Activated CD8-positive, alpha-beta memory T cell treated with anti-CD3 and anti-CD28 coated beads for 36 hours (primary cell): Measurements from ENCODE around the gene RAET1G. TPM values are rescaled to one million over a fixed set of nuclear protein-coding genes. Genes with fewer than 3 reads are reported as not detected.
"Not testable (repeated sequence)": the region's sequence is repeated elsewhere in the genome, so short reads cannot be mapped to it uniquely, and the experiment has no call there.

Source experiments
- CTCF ChIA-PET: fragments of 350-600 bp; sonication (Branson Sonifier 250); formaldehyde crosslinking; loops from one replicate; lab custom pipeline; 2021; ENCODE audit warnings: antibody characterized with exemption; lab: Charles Lee
- POLR2A ChIA-PET: fragments of 350-600 bp; sonication (Branson Sonifier 250); formaldehyde crosslinking; loops from one replicate; lab custom pipeline; 2021; ENCODE audit warnings: antibody characterized with exemption; lab: Charles Lee
- total RNA-seq, 2 experiments: library from RNA; stranded (reverse); gene quantifications; one replicate each; pipeline ENCODE4 v1.2.3, GENCODE V29; 2021

The RAET1G gene, protein sequence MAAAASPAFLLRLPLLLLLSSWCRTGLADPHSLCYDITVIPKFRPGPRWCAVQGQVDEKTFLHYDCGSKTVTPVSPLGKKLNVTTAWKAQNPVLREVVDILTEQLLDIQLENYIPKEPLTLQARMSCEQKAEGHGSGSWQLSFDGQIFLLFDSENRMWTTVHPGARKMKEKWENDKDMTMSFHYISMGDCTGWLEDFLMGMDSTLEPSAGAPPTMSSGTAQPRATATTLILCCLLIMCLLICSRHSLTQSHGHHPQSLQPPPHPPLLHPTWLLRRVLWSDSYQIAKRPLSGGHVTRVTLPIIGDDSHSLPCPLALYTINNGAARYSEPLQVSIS
- total RNA-seq: not detected

DNA sequence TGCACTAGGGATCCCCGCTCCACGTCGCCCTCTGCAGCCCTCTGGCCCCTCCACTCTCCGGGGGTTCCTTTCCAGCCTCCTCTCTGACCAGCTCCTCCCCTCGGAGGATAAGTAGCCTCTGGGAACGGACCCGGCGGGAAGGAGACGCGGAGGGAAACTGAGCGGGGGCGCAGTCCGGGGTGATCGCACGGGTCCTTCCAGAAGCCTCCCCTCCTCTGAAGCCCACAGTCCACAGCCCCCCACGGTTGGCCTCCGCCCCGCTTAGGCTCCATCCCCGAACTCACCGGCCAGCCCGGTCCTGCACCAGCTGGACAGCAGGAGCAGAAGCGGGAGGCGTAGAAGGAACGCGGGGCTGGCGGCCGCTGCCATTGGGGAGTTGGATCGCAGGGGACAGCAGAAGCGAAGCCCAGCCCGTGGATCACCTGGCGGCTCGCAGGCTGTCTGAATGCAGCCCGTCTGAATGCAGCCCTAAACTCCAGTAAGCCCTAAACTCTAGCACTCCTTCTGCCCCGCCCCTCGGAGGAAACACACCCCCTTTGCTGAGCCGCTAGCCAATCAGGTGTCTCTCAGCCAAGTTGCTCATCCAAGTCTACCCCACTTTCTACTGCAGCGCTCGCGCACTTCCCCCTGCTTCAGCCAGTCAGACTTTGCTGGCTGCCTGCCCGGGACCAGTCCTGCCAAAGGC, at the start of gene RAET1G:
Gene RAET1G, minus strand, starts transcription at position 480 of the 685 bp plus-strand sequence. Its CDS starts 111 bp downstream, at position 369.
- ChIA-PET POLR2A (no interaction called here), CTCF (no interaction called here)

DNA sequence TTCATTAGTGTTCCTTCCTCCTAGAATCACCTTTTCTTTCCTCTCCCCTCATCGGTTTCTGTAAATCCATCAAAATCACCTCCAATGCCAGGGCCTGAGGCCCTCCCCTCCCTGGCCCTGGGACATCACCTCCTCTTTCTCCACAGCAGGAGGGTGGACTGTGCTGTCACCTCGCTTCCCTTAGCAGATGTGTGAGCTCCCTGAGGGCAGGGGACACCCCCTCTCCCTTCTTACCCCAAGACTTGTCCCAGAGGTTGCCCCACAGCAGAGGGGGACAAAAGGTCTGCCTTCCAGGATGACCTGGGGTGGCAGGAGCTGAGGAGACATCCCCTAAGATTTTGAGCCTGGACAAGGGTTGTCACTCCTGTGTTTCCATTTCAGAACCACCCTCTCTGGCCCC, 46.7 kb upstream of the RAET1G start:
- ChIA-PET POLR2A (no interaction called here), CTCF (interaction anchor here (0.7 to 1.6 kb wide), 2 partner anchors 29 to 47 kb away, joined by 3 read pairs; no protein-coding TSS in a partner anchor)

DNA sequence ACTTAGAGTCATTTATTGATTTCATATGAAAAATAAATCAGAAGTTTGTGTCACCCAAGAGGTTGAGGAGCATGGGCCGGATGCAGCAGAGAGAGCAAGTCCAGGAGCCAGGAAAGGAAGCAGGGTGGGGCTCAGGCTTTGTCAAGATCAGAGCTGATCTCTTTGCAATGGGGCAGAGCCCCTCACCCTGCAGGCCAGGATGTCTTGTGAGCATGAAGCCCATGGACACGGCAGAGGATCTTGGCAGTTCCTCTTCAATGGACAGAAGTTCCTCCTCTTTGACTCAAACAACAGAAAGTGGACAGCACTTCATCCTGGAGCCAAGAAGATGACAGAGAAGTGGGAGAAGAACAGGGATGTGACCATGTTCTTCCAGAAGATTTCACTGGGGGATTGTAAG, 46.0 kb upstream of the RAET1G start:
- POLR2A ChIA-PET: not testable (repeated sequence)
- CTCF ChIA-PET: interaction anchor here (0.7 kb wide), 1 partner anchor 28 kb away, joined by 3 read pairs; no protein-coding TSS in a partner anchor

DNA sequence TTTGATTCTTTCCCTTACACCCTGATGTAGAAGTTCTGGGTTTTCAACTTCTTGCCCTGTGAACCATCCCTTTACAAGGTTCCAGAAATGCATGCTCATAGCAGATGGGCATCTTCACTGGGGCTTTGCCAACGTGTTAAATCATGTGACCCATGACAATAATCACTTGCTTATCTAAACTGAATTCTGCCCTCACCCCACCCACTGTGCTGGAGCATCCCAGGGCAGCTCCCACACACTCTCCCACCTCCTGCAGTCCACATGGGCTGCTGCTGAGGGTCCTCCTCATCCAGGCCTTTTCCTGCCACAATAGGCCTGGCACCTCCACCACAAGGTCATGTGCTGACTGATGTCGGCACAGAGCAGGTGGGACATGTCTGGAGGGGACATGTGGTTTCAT, 45.1 kb upstream of the RAET1G start:
- CTCF ChIA-PET, POLR2A ChIA-PET: not testable (repeated sequence)

DNA sequence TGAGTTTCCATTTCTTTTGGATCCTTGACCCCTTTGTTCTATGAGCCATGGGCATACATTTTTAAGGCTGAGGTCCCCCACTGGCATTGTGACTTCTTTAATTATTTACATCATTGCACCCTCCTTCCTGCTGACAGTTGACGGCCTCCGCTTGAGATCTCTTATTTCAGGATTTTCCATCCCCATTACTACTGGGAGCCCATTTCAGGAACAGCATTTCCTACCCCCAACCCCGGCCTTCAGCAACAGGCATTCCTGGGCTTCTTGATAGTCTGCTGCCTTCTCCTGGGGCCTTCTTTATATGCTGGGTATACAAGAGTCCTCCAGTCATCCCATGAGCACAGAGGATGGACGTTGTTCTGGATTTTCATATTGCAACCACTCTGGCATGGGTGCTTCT, 44.7 kb upstream of the RAET1G start:
- POLR2A ChIA-PET: no interaction called here
- CTCF ChIA-PET: no interaction called here

DNA sequence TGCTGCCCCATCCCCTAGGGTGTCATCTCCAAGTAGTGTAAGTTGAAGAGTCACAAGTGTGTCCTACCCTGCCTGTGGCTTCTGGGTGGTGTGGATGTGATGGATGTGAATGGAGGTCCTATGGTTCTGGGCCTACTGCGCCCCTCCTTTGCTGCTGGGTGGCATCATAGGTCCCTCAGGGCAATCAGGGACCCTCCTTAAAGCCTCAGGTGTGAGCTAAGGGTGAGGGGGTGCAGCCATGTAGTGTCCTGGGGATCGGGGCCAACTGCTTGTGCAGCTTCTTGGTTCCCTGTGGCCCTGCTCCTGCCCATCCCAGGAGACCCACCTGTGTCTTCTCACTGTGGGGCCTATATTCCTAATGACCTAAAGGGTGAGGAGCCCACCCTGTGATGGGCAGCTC, 43.4 kb upstream of the RAET1G start:
- POLR2A ChIA-PET: interaction anchor here (0.6 kb wide), 1 partner anchor 101 kb away, joined by 4 read pairs; no protein-coding TSS in a partner anchor
- CTCF ChIA-PET: not testable (repeated sequence)

DNA sequence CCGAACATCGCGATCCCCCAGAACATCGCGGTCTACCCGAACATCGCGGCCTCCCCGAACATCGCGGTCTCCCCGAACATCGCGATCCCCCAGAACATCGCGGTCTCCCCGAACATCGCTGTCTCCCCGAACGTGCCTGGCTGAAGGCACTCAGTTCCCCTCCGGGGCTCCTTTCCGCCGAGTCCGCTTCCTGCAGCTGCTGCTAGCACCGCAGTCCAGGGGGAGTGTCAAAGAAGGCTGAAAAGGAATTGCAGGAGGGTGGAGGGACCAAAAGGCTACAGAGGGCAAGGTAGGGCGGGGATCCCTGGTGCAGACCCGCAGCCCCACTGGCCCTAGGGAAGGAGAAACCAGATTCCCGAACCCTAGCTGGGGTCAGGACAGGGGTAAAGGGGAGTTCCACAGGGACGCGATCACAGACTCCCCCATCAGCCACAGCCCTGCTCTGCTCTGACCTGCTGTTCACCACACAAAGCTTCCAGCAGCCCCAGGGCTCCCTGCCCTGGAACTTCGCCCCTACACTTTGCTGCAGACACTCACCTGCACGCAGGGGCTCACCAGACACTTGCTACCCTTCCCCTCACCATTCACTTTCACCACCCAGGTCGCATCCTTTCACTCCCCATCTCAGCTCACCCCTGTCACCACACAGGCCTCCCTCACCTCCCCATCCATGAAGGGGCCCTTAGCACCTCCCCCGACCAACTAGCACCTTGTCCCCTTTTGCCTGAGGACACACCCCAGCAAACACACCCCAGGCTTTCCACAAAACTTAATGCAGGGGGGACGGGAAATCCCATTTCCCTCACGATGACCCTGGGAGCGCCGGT, 42.5 kb upstream of the RAET1G start:
- ChIA-PET CTCF (no interaction called here), POLR2A (no interaction called here)

DNA sequence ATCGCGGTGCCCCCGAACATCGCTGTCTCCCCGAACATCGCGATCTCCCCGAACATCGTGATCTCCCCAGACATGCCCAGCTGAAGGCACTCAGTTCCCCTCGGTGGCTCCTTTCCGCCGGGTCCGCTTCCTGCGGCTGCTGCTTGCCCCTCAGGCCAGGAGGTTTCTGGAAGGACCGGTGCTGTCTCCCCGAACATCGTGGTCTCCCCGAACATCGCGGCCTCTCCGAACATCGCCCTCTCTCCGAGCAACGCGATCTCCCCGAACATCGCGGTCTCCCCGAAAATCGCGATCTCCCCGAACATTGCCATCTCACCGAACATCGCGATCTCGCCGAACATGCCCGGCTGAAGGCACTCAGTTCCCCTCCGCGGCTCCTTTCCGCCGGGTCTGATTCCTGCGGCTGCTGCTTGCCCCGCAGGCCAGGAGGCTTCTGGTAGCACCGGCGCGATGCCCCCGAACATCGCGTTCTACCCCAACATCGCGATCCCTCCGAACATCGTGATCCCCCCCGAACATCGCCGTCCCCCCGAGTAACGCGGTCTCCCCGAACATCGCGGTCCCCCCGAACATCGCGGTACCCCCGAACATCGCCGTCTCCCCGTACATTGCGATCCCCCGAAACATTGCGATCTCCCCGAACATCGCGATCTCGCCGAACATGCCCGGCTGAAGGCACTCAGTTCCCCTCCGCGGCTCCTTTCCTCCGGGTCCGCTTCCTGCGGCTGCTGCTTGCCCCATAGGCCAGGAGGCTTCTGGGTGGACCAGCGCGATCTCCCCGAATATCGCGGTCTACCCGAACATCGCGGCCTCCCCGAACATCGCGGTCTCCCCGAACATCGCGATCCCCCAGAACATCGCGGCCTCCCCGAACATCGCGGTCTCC, 41.6 kb upstream of the RAET1G start:
- ChIA-PET POLR2A (no interaction called here), CTCF (no interaction called here)

DNA sequence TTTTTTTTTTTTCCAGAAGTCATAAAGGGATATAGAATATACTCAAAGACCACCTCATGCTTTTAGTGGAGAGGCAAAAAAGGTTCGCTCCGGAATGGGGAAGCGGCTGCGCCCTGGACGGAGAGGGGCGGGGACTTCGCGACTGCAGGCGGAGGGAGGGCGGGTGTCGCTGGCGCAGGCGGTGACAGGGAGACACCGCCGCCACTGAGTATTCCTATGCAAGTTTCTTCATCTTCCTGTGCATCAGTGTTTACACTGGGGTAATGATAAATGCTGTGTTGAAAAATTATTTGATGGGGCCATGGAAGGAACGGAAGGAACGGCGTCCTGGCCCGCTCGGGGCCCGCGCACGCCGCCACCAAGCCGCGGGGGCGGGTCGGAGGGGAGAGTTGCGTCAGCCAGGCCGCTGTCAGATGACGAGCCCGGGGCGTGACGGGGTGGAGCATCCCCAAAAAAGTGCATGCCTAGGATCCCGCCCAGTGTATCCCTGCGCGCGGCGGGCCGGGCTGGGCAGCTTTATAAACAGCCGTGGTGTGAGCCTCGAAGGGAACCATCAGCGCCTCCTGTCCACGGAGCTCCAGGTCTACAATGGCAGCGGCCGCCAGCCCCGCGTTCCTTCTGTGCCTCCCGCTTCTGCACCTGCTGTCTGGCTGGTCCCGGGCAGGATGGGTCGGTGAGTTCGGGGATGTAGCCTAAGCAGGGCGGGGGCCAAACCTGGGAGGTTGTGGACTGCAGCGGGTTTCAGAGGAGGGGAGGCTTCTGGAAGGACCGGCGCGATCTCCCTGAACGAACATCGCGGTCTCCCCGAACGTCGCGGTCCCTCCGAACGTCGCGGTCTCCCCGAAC, 40.8 kb upstream of the RAET1G start, which contains the start of gene ULBP1:
Gene ULBP1, plus strand, starts transcription at position 482 of the 846 bp plus-strand sequence. Its CDS starts 107 bp downstream, at position 589.
- CTCF ChIA-PET: no interaction called here
- POLR2A ChIA-PET: no interaction called here

DNA sequence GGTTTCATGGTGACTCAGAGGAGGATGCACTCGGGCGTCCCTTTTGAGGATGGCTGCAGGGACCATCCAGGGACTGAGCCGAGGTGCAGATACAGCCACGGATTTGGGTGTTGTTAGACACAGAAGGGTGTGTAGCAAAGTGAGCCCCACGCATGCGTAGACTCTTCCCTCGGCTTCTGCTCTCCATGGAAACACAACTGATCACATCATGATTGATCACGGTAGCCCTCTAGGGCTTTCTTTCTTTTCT, 40.2 kb upstream of the RAET1G start:
- POLR2A ChIA-PET: no interaction called here
- CTCF ChIA-PET: no interaction called here

DNA sequence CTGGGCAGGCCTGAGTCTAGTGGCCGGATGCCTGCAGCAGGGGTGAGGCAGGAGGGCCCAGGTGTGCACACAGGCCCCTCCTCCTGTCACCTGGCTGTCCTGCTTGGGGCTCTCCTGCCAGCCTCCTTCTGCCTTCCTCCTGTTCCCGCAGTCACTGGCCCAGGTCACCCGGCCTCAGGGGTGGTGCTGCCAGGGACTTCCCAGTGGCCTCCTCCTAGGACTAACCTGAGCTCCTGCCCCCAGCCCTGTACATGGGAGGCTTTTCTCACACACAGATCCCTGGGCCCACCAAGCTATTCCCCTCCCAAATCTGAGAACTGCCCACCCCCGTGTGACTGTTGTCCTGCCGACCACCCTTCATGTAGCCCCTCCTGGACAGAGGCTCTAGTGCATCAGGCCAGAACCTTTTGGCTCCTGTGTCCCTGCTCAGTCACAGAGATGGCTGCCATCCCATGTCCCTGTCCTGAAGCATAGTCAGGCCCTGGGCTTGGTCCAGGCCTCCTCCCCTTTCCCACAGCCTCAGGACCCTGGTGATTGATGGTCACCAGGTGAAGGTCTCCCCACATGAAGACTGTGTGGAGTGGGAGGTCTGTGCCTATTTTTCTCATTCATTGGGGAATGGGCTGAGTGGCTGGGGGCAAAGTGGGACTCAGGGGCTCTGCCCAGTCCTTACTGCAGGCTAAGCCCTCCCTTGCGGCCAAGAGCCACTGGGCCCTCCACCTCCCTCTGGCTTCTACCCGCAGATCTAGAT, 39.7 kb upstream of the RAET1G start:
- ChIA-PET POLR2A (no interaction called here), CTCF (interaction anchor here (1.2 kb wide), 1 partner anchor 50 kb away, joined by 5 read pairs; no protein-coding TSS in a partner anchor)

DNA sequence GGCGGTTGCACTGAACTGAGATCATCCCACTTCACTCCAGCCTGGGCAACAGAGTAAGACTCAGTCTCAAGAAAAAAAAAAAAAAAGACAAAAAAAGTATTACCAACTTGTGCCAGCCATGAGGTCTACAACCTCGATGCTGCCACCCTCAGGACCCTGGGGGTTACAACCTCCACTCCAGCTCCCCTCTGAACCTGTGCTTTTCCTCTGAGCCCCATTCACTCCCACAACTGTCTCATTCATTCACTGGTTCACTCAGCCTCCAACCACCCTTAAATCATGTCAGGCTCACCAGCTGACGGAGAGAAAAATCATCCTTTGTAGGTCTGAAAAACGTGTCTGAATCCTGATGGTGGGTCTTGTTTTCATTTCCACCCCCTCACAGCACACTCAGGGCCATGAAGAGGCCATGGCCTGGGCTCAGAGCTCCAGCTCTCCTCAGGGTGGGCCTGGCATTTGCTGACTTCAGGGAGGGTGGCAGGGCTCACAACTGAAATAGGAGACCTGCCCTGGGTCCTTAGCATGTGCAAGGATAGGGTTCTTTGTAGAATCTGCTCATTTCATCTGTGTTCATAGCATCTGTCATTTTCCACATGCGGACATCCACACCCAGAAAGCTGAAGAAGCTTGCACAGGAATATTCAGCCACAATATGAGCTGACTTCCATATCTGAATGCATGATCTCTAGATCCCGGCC, 39.0 kb upstream of the RAET1G start:
- ChIA-PET CTCF (interaction anchor here (0.6 to 1.2 kb wide), 2 partner anchors 50 to 77 kb away, joined by 4 to 5 read pairs; no protein-coding TSS in a partner anchor), POLR2A (no interaction called here)

DNA sequence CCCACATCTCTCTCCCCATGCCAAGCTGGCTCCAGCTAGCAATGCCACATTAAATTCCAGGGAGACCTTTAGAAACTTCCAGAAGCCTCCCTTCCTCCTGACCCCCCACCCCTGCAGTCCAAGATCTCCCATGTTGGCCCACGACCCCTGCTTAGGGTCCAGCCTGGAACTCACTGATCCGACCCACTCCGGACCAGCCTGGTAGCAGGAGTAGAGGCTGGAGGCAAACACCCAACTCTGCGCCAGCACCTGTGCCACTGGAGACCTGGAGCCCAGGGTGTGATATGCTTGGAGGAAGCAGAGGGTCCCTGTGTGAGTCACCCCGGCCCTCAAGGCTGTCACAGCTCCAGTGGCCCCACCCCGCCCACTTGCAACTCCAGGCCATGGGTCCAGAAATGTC, 37.6 kb upstream of the RAET1G start:
- ChIA-PET POLR2A (no interaction called here), CTCF (no interaction called here)

DNA sequence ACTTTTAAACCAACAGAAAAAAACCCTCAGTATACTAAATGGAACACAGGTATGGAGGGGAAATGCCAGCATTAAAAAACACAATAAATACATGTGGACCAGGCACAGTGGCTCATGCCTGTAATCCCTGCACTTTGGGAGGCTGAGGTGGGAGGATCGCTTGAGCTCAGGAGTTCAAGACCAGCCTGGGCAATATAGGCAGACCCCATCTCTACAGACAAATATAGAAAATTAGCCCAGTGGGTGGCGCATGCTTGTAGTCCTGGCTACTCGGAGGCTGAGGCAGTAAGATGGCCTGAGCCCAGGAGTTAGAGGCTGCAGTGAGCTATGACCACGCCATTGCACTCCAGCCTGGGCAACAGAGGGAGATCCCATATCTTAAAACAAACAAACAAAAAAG, 36.9 kb upstream of the RAET1G start:
- POLR2A ChIA-PET: not testable (repeated sequence)
- CTCF ChIA-PET: interaction anchor here (1.2 kb wide), 1 partner anchor 57 kb away, joined by 3 read pairs; no protein-coding TSS in a partner anchor

DNA sequence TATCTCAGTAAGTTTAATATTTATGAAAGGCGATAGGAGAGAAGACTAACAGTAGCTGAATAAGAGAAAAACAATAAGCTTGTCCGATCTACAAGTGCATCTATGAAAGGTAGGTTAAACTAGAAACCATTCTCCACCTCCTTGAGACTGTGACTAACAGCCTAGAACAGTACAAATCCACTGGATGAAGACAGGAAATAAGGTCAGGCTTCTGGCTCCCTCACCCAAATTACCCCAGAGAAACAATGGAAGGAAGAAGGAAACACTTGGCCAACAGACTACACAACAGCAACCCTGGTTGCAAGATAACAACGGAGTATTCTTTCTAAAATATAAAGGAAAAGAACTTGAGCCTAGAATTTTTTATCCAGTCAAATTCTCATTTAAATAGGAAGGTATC, 35.2 kb upstream of the RAET1G start:
- CTCF ChIA-PET: not testable (repeated sequence)

DNA sequence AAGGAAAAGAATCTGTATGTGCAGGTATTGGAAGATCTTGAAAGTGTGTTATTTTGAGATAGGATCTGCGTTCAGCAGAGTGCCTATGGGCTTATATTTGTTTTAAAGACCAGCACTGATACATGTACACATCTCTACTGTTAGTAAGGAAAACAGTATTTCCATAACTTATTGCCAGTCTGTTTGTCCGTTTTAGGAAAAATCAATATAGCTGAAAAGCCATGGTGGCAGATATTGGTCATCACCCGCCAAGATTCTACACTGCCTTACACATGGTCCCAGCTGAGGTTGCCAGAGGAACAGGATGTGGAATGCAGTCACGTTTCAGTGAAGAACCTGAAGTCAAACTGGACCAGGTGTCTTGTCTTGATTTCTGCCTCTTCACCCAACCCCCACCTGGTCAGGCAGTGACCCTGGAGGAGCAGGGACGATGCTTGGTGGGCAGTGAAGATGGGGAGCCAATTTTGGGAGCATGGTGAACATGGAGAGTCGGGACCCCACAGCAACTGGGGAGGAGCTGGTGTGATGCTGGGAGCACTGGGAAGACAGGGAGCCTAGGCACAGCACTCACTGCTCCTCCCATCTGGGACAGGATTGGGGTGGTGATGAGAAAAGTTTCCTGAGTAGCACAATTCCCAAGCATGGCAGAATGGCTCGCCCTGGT, 32.9 kb upstream of the RAET1G start:
- CTCF ChIA-PET, POLR2A ChIA-PET: not testable (repeated sequence)

More for the DNA sequence above, 35.2 kb upstream of the RAET1G start:
- POLR2A ChIA-PET: not testable (repeated sequence)
